Endothelial cell of hepatic sinusoid (primary cell): ENCODE data around the gene FBXO10.

Experiments
- in situ Hi-C: cut with HindIII; loops from 2 replicates; pipeline ENCODE4 v1.10.0; 2017; ENCODE audit warnings: low sequenced_read_pairs

Gene FBXO10, protein sequence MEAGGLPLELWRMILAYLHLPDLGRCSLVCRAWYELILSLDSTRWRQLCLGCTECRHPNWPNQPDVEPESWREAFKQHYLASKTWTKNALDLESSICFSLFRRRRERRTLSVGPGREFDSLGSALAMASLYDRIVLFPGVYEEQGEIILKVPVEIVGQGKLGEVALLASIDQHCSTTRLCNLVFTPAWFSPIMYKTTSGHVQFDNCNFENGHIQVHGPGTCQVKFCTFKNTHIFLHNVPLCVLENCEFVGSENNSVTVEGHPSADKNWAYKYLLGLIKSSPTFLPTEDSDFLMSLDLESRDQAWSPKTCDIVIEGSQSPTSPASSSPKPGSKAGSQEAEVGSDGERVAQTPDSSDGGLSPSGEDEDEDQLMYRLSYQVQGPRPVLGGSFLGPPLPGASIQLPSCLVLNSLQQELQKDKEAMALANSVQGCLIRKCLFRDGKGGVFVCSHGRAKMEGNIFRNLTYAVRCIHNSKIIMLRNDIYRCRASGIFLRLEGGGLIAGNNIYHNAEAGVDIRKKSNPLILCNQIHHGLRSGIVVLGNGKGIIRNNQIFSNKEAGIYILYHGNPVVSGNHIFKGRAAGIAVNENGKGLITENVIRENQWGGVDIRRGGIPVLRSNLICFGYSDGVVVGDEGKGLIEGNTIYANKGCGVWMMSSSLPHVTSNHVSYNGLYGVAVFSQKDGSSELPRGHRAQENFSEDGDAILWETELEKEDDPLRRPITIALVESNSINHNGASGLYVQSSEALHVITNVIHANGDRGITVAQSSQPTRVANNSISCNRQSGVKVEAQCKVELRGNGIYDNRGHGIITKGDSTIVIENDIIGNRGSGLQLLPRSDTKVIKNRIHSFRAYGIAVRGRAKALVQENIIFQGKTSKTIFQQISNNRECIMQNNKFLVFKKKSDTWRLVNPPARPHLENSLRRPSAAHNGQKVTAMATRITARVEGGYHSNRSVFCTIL

DNA sequence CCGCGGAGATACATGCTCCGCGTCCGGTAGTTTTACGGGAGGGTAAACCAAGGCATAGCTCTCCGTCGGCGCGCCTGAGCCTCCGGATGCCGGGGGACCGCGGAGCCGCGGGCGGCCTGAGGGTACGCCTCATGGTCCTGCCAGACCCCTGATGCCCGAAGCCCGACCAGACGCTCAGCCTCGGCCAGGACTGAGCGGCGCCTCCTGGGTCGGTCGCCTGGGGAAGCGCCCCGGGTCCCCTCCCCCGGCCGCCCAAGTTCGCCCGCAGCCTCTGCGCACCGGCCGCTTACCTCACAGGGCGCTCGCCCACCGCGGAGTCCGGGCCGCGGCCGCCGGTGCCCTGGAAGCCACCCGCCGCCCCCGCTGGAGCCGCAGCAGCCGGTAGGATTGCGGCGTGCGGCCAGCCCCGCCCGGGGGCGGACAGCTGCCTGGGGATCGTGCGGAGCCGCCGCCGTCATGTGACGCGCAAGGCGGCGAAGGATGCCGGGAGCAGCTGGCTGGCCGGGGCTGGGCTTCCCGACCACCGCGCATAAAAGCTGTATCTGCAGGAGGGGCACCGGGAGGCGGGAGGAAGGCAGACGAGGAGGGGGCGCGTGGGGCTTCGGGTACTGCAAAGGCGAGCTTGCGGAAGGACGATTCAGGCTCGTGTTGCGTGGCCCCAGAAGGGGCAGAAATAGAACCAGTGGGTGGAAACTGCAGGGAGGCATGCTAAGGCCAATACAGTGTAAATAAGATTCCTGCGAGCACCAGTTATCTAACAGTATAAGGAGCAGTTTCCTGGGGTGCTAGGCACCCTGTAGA is at the start of gene FBXO10:
Gene FBXO10, minus strand, starts transcription at position 460 of the 801 bp plus-strand sequence. CDS start 34,612 bp downstream, outside the sequence.
- in situ Hi-C loops, result loop anchor here (5.0 kb wide), 1 partner anchor 46 kb away; no protein-coding TSS in a partner anchor

DNA sequence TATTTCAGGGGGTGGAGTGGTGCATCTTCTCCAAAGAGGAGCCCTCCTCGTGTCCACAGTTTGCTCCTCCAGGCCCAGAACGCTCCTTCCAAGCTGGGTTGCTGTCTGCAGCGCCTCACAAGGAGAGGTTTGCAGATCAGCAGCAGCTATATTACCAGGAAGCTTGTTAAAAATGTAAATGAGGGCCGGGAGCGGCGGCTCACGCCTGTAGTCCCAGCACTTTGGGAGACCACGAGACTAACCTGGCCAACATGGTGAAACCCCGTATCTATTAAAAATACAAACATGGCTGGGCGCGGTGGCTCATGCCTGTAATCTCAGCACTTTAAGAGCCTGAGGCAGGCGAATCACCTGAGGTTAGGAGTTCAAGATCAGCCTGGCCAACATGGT is 49.6 kb upstream of the FBXO10 start:
- in situ Hi-C loops, result no loop called here

DNA sequence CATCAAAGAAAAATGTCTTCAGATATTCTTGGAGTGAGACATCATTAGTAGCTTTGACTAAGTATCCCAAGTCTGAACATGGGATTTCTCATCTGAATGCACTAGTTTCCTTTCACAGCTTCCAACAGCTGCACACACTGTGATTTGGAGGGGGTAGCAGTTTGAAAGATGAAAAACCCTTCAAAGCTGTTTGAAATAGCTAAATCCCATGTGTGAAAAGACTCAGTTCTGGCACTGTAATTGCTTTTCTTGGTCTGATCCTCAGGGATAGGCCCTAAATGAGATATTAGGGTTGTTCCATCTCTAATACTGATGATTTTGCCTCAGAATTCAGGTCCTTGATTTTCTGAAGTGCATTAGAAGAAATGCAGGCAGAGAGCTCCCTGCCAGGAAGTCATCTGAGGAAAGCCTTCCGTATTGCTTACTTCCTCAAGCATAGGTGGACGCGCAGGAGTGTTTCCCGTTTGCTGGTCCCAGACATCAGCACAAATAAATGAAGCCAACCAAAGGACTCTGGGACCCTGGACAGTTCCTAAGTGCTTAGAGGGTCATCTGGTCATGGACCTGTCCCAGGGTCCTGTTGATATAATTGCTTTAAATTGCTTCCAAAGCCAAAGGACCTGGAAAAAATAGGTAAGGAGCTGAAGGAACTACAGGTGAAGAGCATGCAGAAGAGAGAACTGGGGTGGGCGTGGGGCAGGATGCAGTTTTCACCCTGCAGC is 49.0 kb upstream of the FBXO10 start:
- in situ Hi-C loops, result no loop called here

DNA sequence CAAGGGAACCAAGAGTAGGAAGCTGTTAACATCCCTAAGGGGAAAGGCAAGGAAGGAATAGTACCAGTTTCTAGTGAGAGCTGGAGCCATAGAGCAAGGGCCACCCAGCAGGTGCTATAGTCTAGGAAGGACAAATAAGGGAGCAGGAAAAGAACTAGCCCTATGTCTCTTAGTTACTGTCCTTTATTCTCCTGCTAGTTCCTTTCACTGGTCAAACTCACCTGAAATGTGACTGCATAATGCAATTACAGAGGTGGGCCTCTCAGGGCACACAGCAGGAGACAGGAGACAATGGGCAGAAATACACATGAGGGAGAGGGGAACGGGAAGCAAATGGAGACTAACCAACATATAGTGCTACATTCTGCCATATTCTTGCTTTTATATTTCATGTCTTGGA is 47.9 kb upstream of the FBXO10 start:
- in situ Hi-C loops, result loop anchor here (5.0 kb wide), 1 partner anchor 47 kb away; the partner anchor contains the start of gene FBXO10

DNA sequence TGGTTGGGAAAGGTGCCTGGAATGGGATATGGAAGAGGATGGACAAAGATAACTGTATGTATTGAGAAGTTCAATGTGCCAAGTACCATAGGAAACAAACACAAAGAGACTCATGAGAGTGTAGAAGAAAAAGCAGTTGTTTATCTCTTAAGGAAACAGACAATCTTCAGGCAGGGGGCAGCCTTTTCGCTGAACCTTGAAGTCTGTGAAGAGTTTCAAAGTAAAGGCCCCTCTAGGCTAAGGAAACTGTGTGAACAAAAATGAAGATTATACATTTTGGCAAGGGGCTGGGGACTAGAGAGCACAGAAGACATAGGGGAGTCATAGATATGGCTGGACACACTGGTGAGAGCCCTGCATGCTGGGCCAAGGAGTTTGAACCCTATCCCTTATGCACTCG is 47.1 kb upstream of the FBXO10 start:
- in situ Hi-C loops, result loop anchor here (5.0 kb wide), 1 partner anchor 46 kb away; the partner anchor contains the start of gene FBXO10

DNA sequence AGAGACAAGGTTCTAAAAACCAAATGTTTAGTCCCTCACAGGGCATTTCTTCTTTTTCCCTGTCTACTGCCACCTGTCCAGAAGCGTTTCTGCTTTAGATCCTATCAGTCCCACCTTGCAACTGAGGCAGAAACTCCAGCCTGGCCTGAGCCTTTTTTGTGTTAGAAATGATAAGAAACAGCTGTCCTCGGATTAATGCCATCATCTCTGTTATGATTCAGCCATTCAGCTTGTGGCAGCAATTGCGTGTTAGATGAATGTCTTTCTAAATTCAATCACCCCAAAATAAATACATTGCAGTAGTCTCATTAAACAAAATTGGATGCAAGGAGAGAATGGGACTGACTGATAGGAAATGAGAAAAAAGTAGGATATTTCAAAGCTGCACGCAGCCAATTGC is 46.3 kb upstream of the FBXO10 start:
- in situ Hi-C loops, result loop anchor here (5.0 kb wide), 1 partner anchor 45 kb away; the partner anchor contains the start of gene FBXO10

DNA sequence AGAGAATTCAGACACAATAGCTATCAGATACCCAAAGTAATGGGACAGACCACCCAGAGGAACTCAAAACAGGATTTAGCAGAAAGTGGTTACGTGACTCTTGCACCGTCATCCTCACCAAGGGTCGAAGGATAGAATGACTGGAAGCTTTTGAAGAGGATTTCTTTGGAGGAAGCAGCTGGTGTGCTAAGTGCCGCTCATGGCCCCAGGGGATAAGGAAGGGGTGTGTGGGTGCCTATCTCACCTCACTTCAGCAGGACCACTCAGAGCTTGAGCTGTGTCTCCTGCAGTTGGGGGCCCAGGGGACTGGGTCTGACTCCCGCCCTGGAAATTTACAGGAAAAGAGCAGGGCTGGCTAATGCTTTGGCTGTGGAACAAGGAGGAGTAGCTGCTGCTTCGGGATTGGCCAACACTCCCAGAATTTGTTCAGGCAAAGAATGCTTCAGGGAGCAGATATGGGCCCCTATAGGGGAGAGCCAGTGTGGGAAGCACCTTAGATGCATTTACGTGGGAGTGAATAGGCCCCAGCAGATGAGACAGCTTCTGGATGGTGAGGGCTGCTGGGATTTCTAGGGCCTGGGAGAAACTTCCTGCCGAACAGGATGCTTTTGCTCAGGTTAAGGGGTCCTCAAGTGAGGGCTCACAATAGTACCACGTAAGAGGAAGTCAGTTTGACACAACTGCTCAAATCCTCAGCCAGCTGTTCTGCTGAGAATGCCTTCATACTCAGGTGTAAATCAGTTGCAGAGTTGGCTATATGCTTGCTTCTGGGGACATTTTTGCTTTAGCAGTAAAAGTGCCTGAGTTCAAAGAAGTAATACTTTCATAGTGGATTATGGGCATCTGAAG is 45.3 kb upstream of the FBXO10 start:
- in situ Hi-C loops, result loop anchor here (5.0 kb wide), 1 partner anchor 44 kb away; the partner anchor contains the start of gene FBXO10

DNA sequence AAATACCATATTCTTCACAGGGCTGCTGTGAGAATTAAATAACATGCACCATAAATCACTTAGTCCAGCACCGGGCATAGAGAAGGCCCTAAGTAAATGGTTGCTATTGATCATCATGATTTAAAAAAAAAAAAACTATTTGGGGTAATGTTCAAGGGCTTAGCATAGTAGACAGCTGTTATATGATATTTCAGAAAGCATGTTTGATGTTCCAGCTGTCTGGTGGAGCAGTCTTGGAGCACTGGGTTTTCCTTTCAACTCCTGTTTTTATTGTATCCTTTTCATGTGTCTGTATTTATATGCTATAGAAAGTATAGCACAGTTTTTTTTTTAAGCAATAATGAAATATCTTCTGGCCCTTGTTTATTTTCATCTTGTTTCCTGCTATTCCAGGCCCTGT is 44.2 kb upstream of the FBXO10 start:
- in situ Hi-C loops, result loop anchor here (5.0 kb wide), 1 partner anchor 43 kb away; the partner anchor contains the start of gene FBXO10

DNA sequence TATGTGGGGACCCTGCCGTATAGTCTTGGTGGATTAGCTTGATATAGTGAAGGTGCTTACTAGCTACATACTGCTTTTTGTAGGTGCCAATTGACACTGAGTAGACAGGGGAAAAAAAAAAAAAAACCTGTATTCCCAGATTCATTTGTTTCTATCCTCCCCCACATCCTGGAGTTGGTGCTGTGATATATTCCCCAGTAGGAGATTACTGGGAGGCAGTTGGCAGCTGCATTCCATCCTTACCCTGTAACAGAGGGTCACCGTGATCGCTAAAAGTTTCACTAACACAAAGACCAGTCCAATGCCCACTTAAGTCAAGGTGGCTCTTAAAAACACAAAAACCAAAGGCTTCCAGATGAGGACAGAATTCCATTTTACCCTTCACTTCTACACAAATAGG is 43.6 kb upstream of the FBXO10 start:
- in situ Hi-C loops, result loop anchor here (5.0 kb wide), 1 partner anchor 43 kb away; the partner anchor contains the start of gene FBXO10

DNA sequence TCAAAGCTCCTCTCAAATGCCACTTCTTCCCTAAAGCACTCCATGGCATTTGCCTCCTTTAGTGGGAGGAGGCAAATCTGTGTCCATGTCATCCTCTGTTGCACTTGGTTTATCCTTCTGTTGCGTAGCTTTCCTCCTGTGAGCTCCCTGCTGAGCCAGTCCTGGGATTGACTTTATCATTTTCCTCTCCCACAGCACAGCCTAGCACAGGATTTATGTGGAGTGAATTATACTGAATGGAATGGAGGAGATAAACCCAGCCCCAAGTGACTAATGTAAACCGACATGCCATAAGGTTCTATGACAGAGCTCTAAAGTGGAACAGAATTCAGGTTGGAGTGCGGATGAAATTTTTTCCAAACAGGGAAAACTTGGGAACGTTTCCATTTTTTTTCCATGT is 42.6 kb upstream of the FBXO10 start:
- in situ Hi-C loops, result no loop called here

DNA sequence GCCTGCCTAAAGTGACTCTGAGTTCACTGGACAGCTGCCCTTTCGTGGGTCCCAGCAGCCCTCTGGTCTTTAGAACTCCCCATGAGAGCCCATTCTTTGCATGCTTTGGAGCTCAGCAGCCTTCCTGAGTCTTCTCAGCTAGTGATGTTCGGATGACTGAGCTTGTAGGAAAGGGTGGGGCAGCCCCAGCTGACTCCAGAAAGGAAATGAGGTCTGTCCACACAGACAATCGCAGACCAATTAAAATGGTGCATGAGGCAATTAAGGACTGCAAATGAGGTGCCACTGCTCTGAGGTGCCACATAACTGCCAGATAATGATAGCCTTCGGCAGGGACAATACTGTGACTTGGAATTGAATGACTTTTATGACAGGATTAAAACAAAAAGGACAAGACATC is 41.7 kb upstream of the FBXO10 start:
- in situ Hi-C loops, result no loop called here

DNA sequence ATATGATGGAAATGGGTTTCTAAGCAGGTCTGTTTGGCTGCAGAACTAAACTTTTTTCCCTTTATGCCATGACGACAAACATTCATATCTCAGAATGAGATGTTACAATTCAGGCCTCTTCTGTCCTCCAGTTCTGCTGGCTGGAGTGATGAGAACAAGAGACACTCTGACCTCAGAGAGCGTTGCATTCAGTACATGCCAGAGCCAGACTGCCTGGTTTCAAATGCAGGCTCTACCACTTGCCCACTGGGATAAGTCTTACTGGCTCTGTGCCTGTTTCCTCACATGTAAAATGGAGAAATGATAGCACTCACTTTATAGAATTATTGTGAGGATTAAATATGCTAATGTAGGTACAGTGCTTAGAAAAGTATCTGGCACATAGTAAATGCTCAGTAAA is 41.0 kb upstream of the FBXO10 start:
- in situ Hi-C loops, result no loop called here

DNA sequence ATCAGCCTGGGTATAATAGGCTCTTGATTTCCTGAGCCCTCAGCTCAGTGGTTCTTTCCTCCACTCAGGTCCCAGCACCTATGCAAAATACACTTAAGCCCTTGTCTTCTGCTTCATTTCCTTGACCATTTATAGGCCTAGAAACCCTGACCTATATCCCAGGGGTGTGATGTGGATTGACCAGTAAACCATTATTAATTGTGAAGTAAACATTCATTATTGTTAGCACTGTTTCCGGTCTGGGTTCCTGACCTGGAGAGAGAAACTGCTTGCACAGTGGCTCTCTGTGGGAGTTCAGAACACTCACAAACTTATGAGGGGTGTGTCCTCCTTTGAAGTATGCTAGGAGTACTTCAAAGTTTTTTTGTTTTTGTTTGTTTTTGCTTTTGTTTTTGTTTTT is 35.8 kb upstream of the FBXO10 start:
- in situ Hi-C loops, result no loop called here

DNA sequence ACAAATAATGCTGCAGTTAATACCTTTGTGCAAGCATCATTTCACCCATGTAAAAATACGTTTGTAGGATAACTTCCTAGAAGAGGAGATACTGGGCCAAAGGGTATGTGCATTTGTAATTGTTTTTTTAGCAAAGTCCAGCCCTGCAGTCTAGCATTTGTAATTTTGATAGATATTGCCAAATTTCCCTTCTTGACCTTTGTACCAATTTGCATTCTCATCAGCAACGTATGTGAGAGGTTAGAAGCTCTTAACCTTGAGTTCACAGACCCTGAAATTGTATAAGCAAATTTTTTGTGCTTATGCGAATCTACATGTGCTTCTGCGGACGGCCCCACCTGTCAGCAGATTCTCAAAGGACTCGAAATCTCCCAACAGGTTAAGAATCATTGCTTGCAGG is 34.8 kb upstream of the FBXO10 start:
- in situ Hi-C loops, result no loop called here

DNA sequence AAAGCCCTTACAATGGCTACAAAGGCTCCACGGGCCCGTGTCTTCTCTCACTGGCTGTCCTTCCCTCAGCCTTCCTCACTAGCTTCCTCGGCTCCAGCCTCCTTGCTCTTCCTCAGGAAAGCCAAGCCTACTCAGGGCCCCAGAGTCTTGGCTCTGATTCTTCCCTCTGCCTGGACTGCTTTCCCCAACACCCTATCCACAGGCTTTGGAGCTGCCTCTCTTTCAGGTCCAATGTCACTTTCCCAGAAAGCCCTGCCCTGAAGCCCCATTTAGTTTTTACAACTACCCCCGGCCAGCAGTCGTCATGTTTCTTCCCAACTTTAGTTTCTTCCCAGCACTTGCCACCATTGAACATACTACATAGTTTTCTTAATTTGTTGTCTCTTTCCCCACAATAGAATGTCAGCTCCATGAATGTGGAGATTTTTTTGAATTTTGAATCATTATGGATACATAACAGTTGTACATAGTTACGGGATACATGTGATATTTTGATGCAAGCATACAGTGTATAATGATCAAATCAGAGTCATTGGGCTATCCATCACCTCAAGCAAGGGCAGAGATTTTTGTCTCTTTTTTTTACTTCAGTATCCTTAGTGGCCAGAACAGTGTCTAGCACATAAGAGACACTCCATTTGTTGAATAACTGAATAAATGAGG is 33.7 kb upstream of the FBXO10 start:
- in situ Hi-C loops, result no loop called here

DNA sequence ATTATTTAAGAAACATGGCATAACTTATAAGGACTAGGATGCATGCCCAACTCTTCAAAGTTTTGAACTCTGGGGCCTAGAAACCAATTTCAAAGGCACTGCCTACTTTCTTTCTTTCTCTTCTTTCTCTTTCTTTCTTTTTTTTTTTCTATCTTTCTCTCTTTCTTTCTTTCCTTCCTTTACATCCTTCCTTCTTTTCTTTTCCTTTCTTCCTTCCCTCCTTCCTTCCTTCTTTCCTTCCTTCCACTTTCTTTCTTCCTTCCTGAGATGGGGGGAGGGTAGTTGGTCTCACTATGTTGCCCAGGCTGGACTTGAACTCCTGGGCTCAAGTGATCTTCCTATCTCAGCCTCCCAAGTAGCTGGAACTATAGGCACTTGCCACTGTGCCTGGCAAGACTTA is 32.1 kb upstream of the FBXO10 start:
- in situ Hi-C loops, result no loop called here

DNA sequence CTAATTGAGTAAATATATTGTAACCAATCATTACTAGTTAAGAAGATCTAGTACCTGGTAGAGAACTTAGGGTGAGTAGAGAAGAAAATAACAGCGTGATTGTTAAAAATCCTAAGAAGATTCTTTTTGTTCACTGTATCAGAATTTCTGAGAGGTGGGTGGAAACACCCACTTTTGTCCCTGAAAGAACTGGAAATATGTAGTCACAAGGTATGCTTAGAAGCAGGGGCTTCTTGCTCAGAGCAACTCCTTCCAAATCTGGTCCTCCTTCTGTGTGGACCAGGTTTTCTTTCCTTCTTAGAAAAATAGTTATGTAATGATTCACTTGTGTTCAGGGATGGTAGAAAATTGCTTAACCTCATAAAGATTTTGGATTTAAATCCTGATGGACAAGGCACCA is 28.1 kb upstream of the FBXO10 start:
- in situ Hi-C loops, result no loop called here

DNA sequence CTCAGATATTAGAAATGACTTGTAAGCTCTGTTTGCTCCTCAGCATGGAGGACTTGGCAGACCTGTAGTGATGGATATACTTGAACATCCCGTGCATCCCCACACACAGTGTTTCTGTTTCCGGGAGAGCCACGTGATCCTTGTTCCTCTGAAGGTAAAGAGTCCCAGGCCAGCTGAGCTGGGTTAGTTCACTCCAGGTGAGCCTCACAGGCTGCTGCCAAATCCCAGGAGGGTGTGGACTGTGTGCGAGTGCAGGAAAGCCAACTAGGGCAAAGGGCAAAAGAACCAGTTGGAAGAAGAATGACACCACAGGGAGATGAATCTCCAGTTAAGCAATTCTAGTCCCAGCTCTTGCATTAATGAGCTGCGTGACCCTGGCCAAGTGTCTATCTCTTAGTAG is 26.6 kb upstream of the FBXO10 start:
- in situ Hi-C loops, result no loop called here
